ENCODE measurements around the gene IZUMO4.

DNA sequence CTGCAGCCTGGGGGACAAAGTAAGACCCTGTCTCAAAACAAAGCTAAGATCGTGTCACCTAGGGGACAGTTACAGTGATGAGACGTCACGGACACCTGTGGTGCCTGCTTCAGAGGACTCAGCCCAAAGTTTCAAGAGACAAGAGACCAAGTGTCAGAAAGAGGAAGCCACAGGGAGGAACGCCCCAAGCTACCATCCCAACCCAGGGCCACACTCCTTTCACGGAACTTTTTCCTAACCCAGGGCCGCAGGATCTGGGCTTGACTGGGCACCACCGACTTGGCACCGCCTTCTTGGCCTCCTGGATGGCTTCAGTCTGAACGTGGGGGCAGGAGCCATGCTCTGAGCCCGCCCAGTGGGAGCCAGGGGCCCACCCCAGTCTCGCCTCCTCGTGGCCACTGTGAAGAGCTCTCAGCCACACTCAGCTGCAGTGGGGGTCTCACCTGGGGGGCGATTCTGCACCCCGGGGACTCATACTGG lies 9.1 kb upstream of the IZUMO4 start:
- TF ChIP-seq CTCF (IDR thresholded peaks at IDR 0.05), result no peak
- TF ChIP-seq EP300 (IDR thresholded peaks at IDR 0.05), result no peak
- no peak for TF ChIP-seq POLR2A (IDR thresholded peaks at IDR 0.05)
